Mucosa of stomach (tissue), 1 donor: Measurements from ENCODE around the gene HNRNPA0.

Source experiments
- H3K27me3 ChIP-seq: one replicate; pipeline ENCODE4 v1.7.0; 2013; ENCODE audit warnings: mild to moderate bottlenecking, low read length; ENCODE audit not compliant: control insufficient read depth, insufficient read depth
- H3K36me3 ChIP-seq: one replicate; pipeline ENCODE4 v1.7.0; 2013; ENCODE audit warnings: low read length; ENCODE audit not compliant: control insufficient read depth, insufficient read depth
- H3K4me1 ChIP-seq: one replicate; pipeline ENCODE4 v1.7.0; 2013; ENCODE audit warnings: mild to moderate bottlenecking, low read length; ENCODE audit not compliant: control insufficient read depth, insufficient read depth
- H3K4me3 ChIP-seq: one replicate; pipeline ENCODE4 v1.7.0; 2013; ENCODE audit warnings: low read length
- H3K9ac ChIP-seq: one replicate; pipeline ENCODE4 v1.7.0; 2013; ENCODE audit warnings: mild to moderate bottlenecking, low read length, moderate library complexity
- H3K9me3 ChIP-seq: one replicate; pipeline ENCODE4 v1.7.0; 2013; ENCODE audit warnings: mild to moderate bottlenecking, low read length, moderate library complexity; ENCODE audit not compliant: control insufficient read depth
- donor health status: Pancreatic carcinoma.

HNRNPA0 gene

GRCh38 chr5:137734331-137734730 is 19.8 kb downstream of the HNRNPA0 start:
- H3K4me1 ChIP-seq, result peaks cover 31% of the 10 kb centered on the region
- H3K9me3 ChIP-seq, result no peaks in the 10 kb centered on the region
- H3K27me3 ChIP-seq, result no peaks in the 10 kb centered on the region
- H3K36me3 ChIP-seq, result no peaks in the 10 kb centered on the region
- peak overlapping the region; percentile 65 for H3K9ac ChIP-seq
- peak overlapping the region; percentile 82 for H3K4me3 ChIP-seq

- Histone ChIP-seq H3K4me3 (no peak overlapping the region), H3K4me1 (peaks cover 31% of the 10 kb centered on the region), H3K36me3 (no peaks in the 10 kb centered on the region), H3K27me3 (no peaks in the 10 kb centered on the region), H3K9me3 (no peaks in the 10 kb centered on the region), H3K9ac (no peak overlapping the region)
These were observed 20.2 kb downstream of the HNRNPA0 start for GRCh38 chr5:137733922-137734321.

- Histone ChIP-seq H3K4me1 (peaks cover 31% of the 10 kb centered on the region), H3K27me3 (no peaks in the 10 kb centered on the region), H3K9me3 (no peaks in the 10 kb centered on the region), H3K9ac (no peak overlapping the region), H3K36me3 (no peaks in the 10 kb centered on the region), H3K4me3 (no peak overlapping the region)
These were observed 21.2 kb downstream of the HNRNPA0 start for GRCh38 chr5:137733006-137733405.

GRCh38 chr5:137731176-137731575 is 23.0 kb downstream of the HNRNPA0 start:
- Histone ChIP-seq H3K9me3 (no peaks in the 10 kb centered on the region), H3K36me3 (no peaks in the 10 kb centered on the region), H3K27me3 (no peaks in the 10 kb centered on the region), H3K4me1 (peaks cover 27% of the 10 kb centered on the region), H3K4me3 (no peak overlapping the region), H3K9ac (no peak overlapping the region)

- Histone ChIP-seq H3K27me3 (no peaks in the 10 kb centered on the region), H3K4me3 (no peak overlapping the region), H3K36me3 (no peaks in the 10 kb centered on the region), H3K9me3 (no peaks in the 10 kb centered on the region), H3K4me1 (peaks cover 22% of the 10 kb centered on the region), H3K9ac (no peak overlapping the region)
These were observed 23.8 kb downstream of the HNRNPA0 start for GRCh38 chr5:137730336-137730735.

- Histone ChIP-seq H3K9me3 (no peaks in the 10 kb centered on the region), H3K4me3 (no peak overlapping the region), H3K27me3 (no peaks in the 10 kb centered on the region), H3K9ac (no peak overlapping the region), H3K36me3 (no peaks in the 10 kb centered on the region), H3K4me1 (peaks cover 9% of the 10 kb centered on the region)
These were observed 26.1 kb downstream of the HNRNPA0 start for GRCh38 chr5:137728048-137728447.

- peaks cover 9% of the 10 kb centered on the region for H3K4me1 ChIP-seq
- no peaks in the 10 kb centered on the region for H3K9me3 ChIP-seq
- H3K9ac ChIP-seq, result no peak overlapping the region
- no peaks in the 10 kb centered on the region for H3K36me3 ChIP-seq
- no peak overlapping the region for H3K4me3 ChIP-seq
- H3K27me3 ChIP-seq, result no peaks in the 10 kb centered on the region
These were observed 26.5 kb downstream of the HNRNPA0 start for GRCh38 chr5:137727623-137728022.

GRCh38 chr5:137724251-137724650 is 29.9 kb downstream of the HNRNPA0 start:
- Histone ChIP-seq H3K4me3 (no peak overlapping the region), H3K36me3 (no peaks in the 10 kb centered on the region), H3K9ac (no peak overlapping the region), H3K4me1 (peaks cover 9% of the 10 kb centered on the region), H3K9me3 (no peaks in the 10 kb centered on the region), H3K27me3 (no peaks in the 10 kb centered on the region)

GRCh38 chr5:137718611-137719010 is 35.6 kb downstream of the HNRNPA0 start:
- H3K4me3 ChIP-seq, result no peak overlapping the region
- H3K36me3 ChIP-seq, result no peaks in the 10 kb centered on the region
- H3K4me1 ChIP-seq, result no peaks in the 10 kb centered on the region
- no peaks in the 10 kb centered on the region for H3K9me3 ChIP-seq
- no peak overlapping the region for H3K9ac ChIP-seq
- no peaks in the 10 kb centered on the region for H3K27me3 ChIP-seq

- Histone ChIP-seq H3K36me3 (no peaks in the 10 kb centered on the region), H3K4me1 (no peaks in the 10 kb centered on the region)
These were observed 37.8 kb downstream of the HNRNPA0 start for GRCh38 chr5:137716337-137716736.

GRCh38 chr5:137715456-137715855 is 38.7 kb downstream of the HNRNPA0 start:
- no peaks in the 10 kb centered on the region for H3K36me3 ChIP-seq
- H3K27me3 ChIP-seq, result no peaks in the 10 kb centered on the region
- no peak overlapping the region for H3K4me3 ChIP-seq
- H3K9ac ChIP-seq, result no peak overlapping the region
- no peaks in the 10 kb centered on the region for H3K9me3 ChIP-seq
- no peaks in the 10 kb centered on the region for H3K4me1 ChIP-seq

More at GRCh38 chr5:137716337-137716736, 37.8 kb downstream of the HNRNPA0 start:
- no peaks in the 10 kb centered on the region for H3K27me3 ChIP-seq
- no peaks in the 10 kb centered on the region for H3K9me3 ChIP-seq
- H3K4me3 ChIP-seq, result no peak overlapping the region
- no peak overlapping the region for H3K9ac ChIP-seq

GRCh38 chr5:137714946-137715345 is 39.2 kb downstream of the HNRNPA0 start:
- Histone ChIP-seq H3K4me3 (no peak overlapping the region), H3K9me3 (no peaks in the 10 kb centered on the region), H3K27me3 (no peaks in the 10 kb centered on the region), H3K36me3 (no peaks in the 10 kb centered on the region), H3K9ac (no peak overlapping the region), H3K4me1 (no peaks in the 10 kb centered on the region)

GRCh38 chr5:137714494-137714893 is 39.7 kb downstream of the HNRNPA0 start:
- H3K9ac ChIP-seq, result no peak overlapping the region
- H3K4me1 ChIP-seq, result no peaks in the 10 kb centered on the region
- no peaks in the 10 kb centered on the region for H3K9me3 ChIP-seq
- H3K27me3 ChIP-seq, result no peaks in the 10 kb centered on the region
- H3K36me3 ChIP-seq, result no peaks in the 10 kb centered on the region
- no peak overlapping the region for H3K4me3 ChIP-seq
